ENCODE measurements around the gene PCDHAC2. TPM values are rescaled to one million over a fixed set of nuclear protein-coding genes. Genes with fewer than 3 reads are reported as not detected.
A peak's percentile ranks its signal among the peaks of the same experiment; 100 is the strongest.

Gene PCDHAC2
- total RNA-seq, 1 donor from 2014 or later = 1.9 TPM

- Histone ChIP-seq H3K27me3 (peaks cover 4% of the 10 kb centered on the region), H4K20me1 (ENCODE audit: low read depth) (peaks cover 40% of the 10 kb centered on the region), H3K9me3 (ENCODE audit: low read depth) (no peaks in the 10 kb centered on the region), H3K4me3 (no peak overlapping the region), H3K4me1 (peaks cover 50% of the 10 kb centered on the region), H3K4me2 (peak overlapping the region; percentile 25), H3K36me3 (no peaks in the 10 kb centered on the region), H3K79me2 (ENCODE audit: low read depth) (no peaks in the 10 kb centered on the region), H3F3A (ENCODE audit: low read depth) (peaks cover 42% of the 10 kb centered on the region), H3K27ac (no peak overlapping the region), H2AFZ (replicated peaks) (no peak overlapping the region), H3K9ac (no peak overlapping the region)
- Mint-ChIP-seq H3K4me3 (no peak overlapping the region), H3K36me3 (no peaks in the 10 kb centered on the region), H3K4me1 (peaks cover 53% of the 10 kb centered on the region), H3K9me3 (no peaks in the 10 kb centered on the region), H3K27me3 (ENCODE audit: insufficient read depth, low read depth) (peaks cover 4% of the 10 kb centered on the region), H3K27ac (peak overlapping the region; percentile 54)
- TF ChIP-seq EZH2phosphoT487 (IDR thresholded peaks at IDR 0.05) (no peak), CTCF (IDR thresholded peaks at IDR 0.05) (no peak), EZH2 (IDR thresholded peaks at IDR 0.05) (no peak)
- no peak for DNase-seq (ENCODE audit: low spot score)
Observed at GRCh38 chr5:140989254-140990020, 23.2 kb downstream of the PCDHAC2 start.

- Histone ChIP-seq H3K4me2 (no peak overlapping the region), H3K4me3 (no peak overlapping the region), H3K79me2 (ENCODE audit: low read depth) (no peaks in the 10 kb centered on the region), H3F3A (ENCODE audit: low read depth) (peaks cover 9% of the 10 kb centered on the region), H3K27ac (no peak overlapping the region), H3K27me3 (no peaks in the 10 kb centered on the region), H4K20me1 (ENCODE audit: low read depth) (peaks cover 17% of the 10 kb centered on the region), H3K9ac (no peak overlapping the region), H2AFZ (replicated peaks) (no peak overlapping the region), H3K4me1 (peaks cover 29% of the 10 kb centered on the region), H3K36me3 (no peaks in the 10 kb centered on the region), H3K9me3 (ENCODE audit: low read depth) (no peaks in the 10 kb centered on the region)
- TF ChIP-seq EZH2 (IDR thresholded peaks at IDR 0.05) = no peak
- no peak for TF ChIP-seq CTCF (IDR thresholded peaks at IDR 0.05)
- TF ChIP-seq EZH2phosphoT487 (IDR thresholded peaks at IDR 0.05) = no peak
- no peaks in the 10 kb centered on the region for H3K36me3 Mint-ChIP-seq
- no peak overlapping the region for H3K27ac Mint-ChIP-seq
- no peak for DNase-seq (ENCODE audit: low spot score)
- peaks cover 6% of the 10 kb centered on the region for H3K27me3 Mint-ChIP-seq (ENCODE audit: insufficient read depth, low read depth)
- no peaks in the 10 kb centered on the region for H3K9me3 Mint-ChIP-seq
- H3K4me3 Mint-ChIP-seq = no peak overlapping the region
- peaks cover 29% of the 10 kb centered on the region for H3K4me1 Mint-ChIP-seq
Observed at GRCh38 chr5:140992828-140993227, 26.6 kb downstream of the PCDHAC2 start.

- H3K36me3 ChIP-seq = no peaks in the 10 kb centered on the region
- H3F3A ChIP-seq (ENCODE audit: low read depth) = peaks cover 15% of the 10 kb centered on the region
- no peaks in the 10 kb centered on the region for H3K9me3 Mint-ChIP-seq
- H3K4me3 ChIP-seq = no peak overlapping the region
- no peak overlapping the region for H3K4me3 Mint-ChIP-seq
- no peak overlapping the region for H3K27ac ChIP-seq
- H3K27ac Mint-ChIP-seq = peak overlapping the region; percentile 43
- no peaks in the 10 kb centered on the region for H3K9me3 ChIP-seq (ENCODE audit: low read depth)
- H3K27me3 Mint-ChIP-seq (ENCODE audit: insufficient read depth, low read depth) = peaks cover 3% of the 10 kb centered on the region
- no peak for DNase-seq (ENCODE audit: low spot score)
- TF ChIP-seq CTCF (IDR thresholded peaks at IDR 0.05) (no peak), EZH2 (IDR thresholded peaks at IDR 0.05) (no peak), EZH2phosphoT487 (IDR thresholded peaks at IDR 0.05) (no peak)
- H3K36me3 Mint-ChIP-seq = no peaks in the 10 kb centered on the region
- H3K4me1 Mint-ChIP-seq = peaks cover 22% of the 10 kb centered on the region
- no peak overlapping the region for H3K4me2 ChIP-seq
- no peak overlapping the region for H3K9ac ChIP-seq
- H3K27me3 ChIP-seq = no peaks in the 10 kb centered on the region
- no peak overlapping the region for H2AFZ ChIP-seq (replicated peaks)
- H4K20me1 ChIP-seq (ENCODE audit: low read depth) = peaks cover 5% of the 10 kb centered on the region
- no peaks in the 10 kb centered on the region for H3K79me2 ChIP-seq (ENCODE audit: low read depth)
- peaks cover 27% of the 10 kb centered on the region for H3K4me1 ChIP-seq
Observed at GRCh38 chr5:140996060-140996459, 29.8 kb downstream of the PCDHAC2 start.

Measured in neural progenitor cell (in vitro differentiated cells).